H9 (cell line): Measurements from ENCODE around the gene NBR1. TPM values are rescaled to one million over a fixed set of nuclear protein-coding genes. Genes with fewer than 3 reads are reported as not detected.
"Not testable (repeated sequence)": the region's sequence is repeated elsewhere in the genome, so short reads cannot be mapped to it uniquely, and the experiment has no call there.

Source experiments
- DNase-seq: peaks from one replicate; pipeline ENCODE4 v3.0.0-alpha.2; 2017
- H2AFZ ChIP-seq: one replicate; pipeline ENCODE4 v1.6.1; 2013; ENCODE audit warnings: mild to moderate bottlenecking, low read length, control low read depth, moderate library complexity
- H2AK5ac ChIP-seq: 2 replicates; pipeline ENCODE4 v1.6.1; 2013; ENCODE audit warnings: low read length, control low read depth, mixed read lengths; ENCODE audit not compliant: insufficient read length
- H2BK120ac ChIP-seq: one replicate; pipeline ENCODE4 v1.6.1; 2013; ENCODE audit warnings: low read depth, mild to moderate bottlenecking, low read length, control low read depth, inconsistent platforms; ENCODE audit not compliant: poor library complexity, severe bottlenecking
- H2BK12ac ChIP-seq: 2 replicates; pipeline ENCODE4 v1.6.1; 2013; ENCODE audit warnings: low read length, control low read depth, mixed read lengths, low read depth; ENCODE audit not compliant: insufficient read length
- H2BK15ac ChIP-seq: 2 replicates; pipeline ENCODE4 v1.6.1; 2013; ENCODE audit warnings: low read depth, low read length, control low read depth
- H2BK20ac ChIP-seq: one replicate; pipeline ENCODE4 v1.6.1; 2013; ENCODE audit warnings: low read depth, mild to moderate bottlenecking, low read length, control low read depth, inconsistent platforms; ENCODE audit not compliant: poor library complexity, severe bottlenecking
- H2BK5ac ChIP-seq: 2 replicates; pipeline ENCODE4 v1.6.1; 2013; ENCODE audit warnings: low read length, control low read depth, mixed read lengths; ENCODE audit not compliant: insufficient read length
- H3K14ac ChIP-seq: 2 replicates; pipeline ENCODE4 v1.6.1; 2013; ENCODE audit warnings: low read length, control low read depth; ENCODE audit not compliant: insufficient read depth
- H3K18ac ChIP-seq: 2 replicates; pipeline ENCODE4 v1.6.1; 2013; ENCODE audit warnings: low read depth, mild to moderate bottlenecking, mixed read lengths, low read length, control low read depth; ENCODE audit not compliant: insufficient read length
- H3K23ac ChIP-seq: 2 replicates; pipeline ENCODE4 v1.6.1; 2013; ENCODE audit warnings: low read length, control low read depth, mixed read lengths, low read depth; ENCODE audit not compliant: insufficient read length
- H3K23me2 ChIP-seq: 2 replicates; pipeline ENCODE4 v1.6.1; 2013; ENCODE audit warnings: low read depth, mild to moderate bottlenecking, mixed read lengths, low read length, control low read depth; ENCODE audit not compliant: insufficient read length, poor library complexity, severe bottlenecking
- H3K27ac ChIP-seq: 2 replicates; pipeline ENCODE4 v1.5.1; 2013; ENCODE audit warnings: low read length, control low read depth, mixed read lengths, low read depth; ENCODE audit not compliant: insufficient read length
- H3K27me3 ChIP-seq: 2 replicates; pipeline ENCODE4 v1.6.1; 2013; ENCODE audit warnings: low read length, control low read depth, inconsistent platforms; ENCODE audit not compliant: insufficient read depth
- H3K4ac ChIP-seq: 2 replicates; pipeline ENCODE4 v1.6.1; 2013; ENCODE audit warnings: low read depth, mild to moderate bottlenecking, control low read depth, inconsistent platforms, low read length, moderate library complexity
- H3K4me1 ChIP-seq: 2 replicates; pipeline ENCODE4 v1.6.1; 2013; ENCODE audit warnings: low read length, control low read depth, inconsistent platforms; ENCODE audit not compliant: insufficient read depth
- H3K4me2 ChIP-seq: 2 replicates; pipeline ENCODE4 v1.6.1; 2013; ENCODE audit warnings: low read length, control low read depth, mixed read lengths; ENCODE audit not compliant: insufficient read length, insufficient read depth
- H3K56ac ChIP-seq: 2 replicates; pipeline ENCODE4 v1.6.1; 2013; ENCODE audit warnings: low read depth, mild to moderate bottlenecking, mixed read lengths, low read length, control low read depth; ENCODE audit not compliant: insufficient read length
- H3K79me1 ChIP-seq: 2 replicates; pipeline ENCODE4 v1.6.1; 2013; ENCODE audit warnings: low read depth, mild to moderate bottlenecking, moderate library complexity, low read length, control low read depth, inconsistent platforms; ENCODE audit not compliant: insufficient read depth, poor library complexity, severe bottlenecking
- H3K79me2 ChIP-seq: 2 replicates; pipeline ENCODE4 v1.6.1; 2013; ENCODE audit warnings: low read length, control low read depth, inconsistent platforms; ENCODE audit not compliant: insufficient read depth
- H3K9ac ChIP-seq: 2 replicates; pipeline ENCODE4 v1.6.1; 2013; ENCODE audit warnings: low read length, control low read depth, mixed read lengths; ENCODE audit not compliant: insufficient read length; ENCODE audit errors: extremely low read depth
- H3K9me3 ChIP-seq: one replicate; pipeline ENCODE4 v1.6.1; 2013; ENCODE audit warnings: low read depth, low read length, inconsistent platforms; ENCODE audit not compliant: control insufficient read depth
- H3T11ph ChIP-seq: one replicate; pipeline ENCODE4 v1.6.1; 2013; ENCODE audit warnings: mild to moderate bottlenecking, low read length, control low read depth, inconsistent platforms
- H4K20me1 ChIP-seq: one replicate; pipeline ENCODE4 v1.6.1; 2013; ENCODE audit not compliant: control insufficient read depth, insufficient read length, insufficient read depth
- H4K5ac ChIP-seq: 2 replicates; pipeline ENCODE4 v1.6.1; 2013; ENCODE audit warnings: low read depth, mild to moderate bottlenecking, mixed read lengths, low read length, control low read depth; ENCODE audit not compliant: insufficient read length
- H4K8ac ChIP-seq: replicated peaks from 2 replicates; pipeline ENCODE4 v1.6.1; 2013; ENCODE audit warnings: low read length, control low read depth, mixed read lengths, low read depth; ENCODE audit not compliant: insufficient read length
- H4K91ac ChIP-seq: 2 replicates; pipeline ENCODE4 v1.6.1; 2013; ENCODE audit warnings: low read depth, mild to moderate bottlenecking, moderate library complexity, mixed read lengths, low read length, control low read depth; ENCODE audit not compliant: insufficient read length
- H3K27ac Mint-ChIP-seq, 3 experiments: 2 replicates in 2 of 3; 3 replicates in 1 of 3; pipeline ENCODE4 v1.8.0; 2020 to 2021; ENCODE audit warnings: mixed read lengths in 3 of 3, mild to moderate bottlenecking in 1 of 3, moderate library complexity in 1 of 3
- H3K27me3 Mint-ChIP-seq: 2 replicates; pipeline ENCODE4 v1.8.0; 2021; ENCODE audit warnings: low read depth, mild to moderate bottlenecking, moderate library complexity, mixed read lengths
- H3K36me3 Mint-ChIP-seq, 3 experiments: 2 replicates in 2 of 3; 3 replicates in 1 of 3; pipeline ENCODE4 v1.8.0; 2020 to 2021; ENCODE audit warnings: low read depth in 3 of 3, mixed read lengths in 3 of 3; ENCODE audit not compliant: insufficient read depth in 1 of 3
- H3K4me1 Mint-ChIP-seq, 2 experiments: 2 replicates each; pipeline ENCODE4 v1.8.0; 2020; ENCODE audit warnings: mixed read lengths in 2 of 2
- H3K4me3 Mint-ChIP-seq, 2 experiments: 2 replicates in 1 of 2; 3 replicates in 1 of 2; pipeline ENCODE4 v1.8.0; 2020 to 2021; ENCODE audit warnings: mild to moderate bottlenecking in 2 of 2, mixed read lengths in 2 of 2, moderate library complexity in 1 of 2
- H3K9me3 Mint-ChIP-seq, 2 experiments: 2 replicates in 1 of 2; 3 replicates in 1 of 2; pipeline ENCODE4 v1.8.0; 2020; ENCODE audit warnings: mild to moderate bottlenecking in 2 of 2, mixed read lengths in 2 of 2, moderate library complexity in 1 of 2
- WGBS: extraction: QIAGEN DNeasy Blood & Tissue Kit; methylation state at CpG from one replicate; pipeline ENCODE4 v1.1.7; 2013; ENCODE audit warnings: missing lambda C conversion rate, low lambda C conversion rate, mixed read lengths; ENCODE audit not compliant: insufficient read length; ENCODE audit errors: extremely low coverage; 5-methylcytosine and 5-hydroxymethylcytosine counted together
- total RNA-seq: library from RNA; stranded (reverse); gene quantifications from 2 replicates; pipeline ENCODE4 v1.2.1, GENCODE V29; 2021
- TF ChIP-seq, protein P1 (sequence below): fragments of 200-600 bp; sonication (generic); conservative IDR thresholded peaks from 3 replicates; pipeline ENCODE4 v1.8.0; 2021; ENCODE audit warnings: antibody characterized with exemption, mild to moderate bottlenecking

The NBR1 gene
- total RNA-seq, 1 experiment from 2014 or later, result 34.2 TPM

DNA sequence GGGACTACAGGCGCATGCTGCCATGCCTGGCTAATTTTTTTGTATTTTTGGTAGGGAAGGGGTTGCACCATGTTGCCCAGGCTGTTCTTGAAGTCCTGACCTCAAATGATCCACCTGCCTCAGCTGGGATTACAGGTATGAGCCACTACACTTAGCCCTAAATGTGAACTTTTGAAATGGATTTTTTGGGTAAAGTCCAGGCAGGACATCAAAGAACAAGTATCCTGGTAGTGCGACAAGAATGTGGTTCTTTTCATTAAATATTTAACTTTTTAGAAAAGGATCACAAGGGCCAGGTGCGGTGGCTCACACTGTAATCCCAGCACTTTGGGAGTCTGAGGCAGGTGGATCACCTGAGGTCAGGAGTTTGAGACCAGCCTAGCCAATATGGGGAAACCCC is 15.3 kb upstream of the NBR1 start:
- Histone ChIP-seq H3K79me1 (no peaks in the 10 kb centered on the region), H4K20me1 (no peaks in the 10 kb centered on the region), H2BK120ac (no peak overlapping the region), H3K4me2 (no peak overlapping the region), H4K5ac (no peak overlapping the region), H3K27me3 (no peaks in the 10 kb centered on the region), H2BK20ac (no peak overlapping the region), H2BK15ac (no peak overlapping the region), H3K9me3 (no peaks in the 10 kb centered on the region), H3K14ac (no peak overlapping the region), H2BK5ac (no peak overlapping the region), H2AFZ (no peak overlapping the region), H3K9ac (no peak overlapping the region), H3K56ac (no peak overlapping the region), H2BK12ac (no peak overlapping the region), H3T11ph (no peak overlapping the region), H4K91ac (no peak overlapping the region), H3K23ac (no peak overlapping the region), H3K4ac (no peak overlapping the region), H2AK5ac (no peak overlapping the region), H3K79me2 (no peaks in the 10 kb centered on the region), H3K18ac (no peak overlapping the region), H4K8ac (no peak overlapping the region), H3K23me2 (no peaks in the 10 kb centered on the region), H3K4me1 (no peaks in the 10 kb centered on the region), H3K27ac (no peak overlapping the region)
- no peaks in the 10 kb centered on the region; the same call in 1 of the 2 replicates for H3K27me3 Mint-ChIP-seq
- H3K36me3 Mint-ChIP-seq, result peaks cover 13 to 26% (median 23%) of the 10 kb centered on the region in 3 experiments
- no peak for DNase-seq
- TF ChIP-seq, protein P1, sequence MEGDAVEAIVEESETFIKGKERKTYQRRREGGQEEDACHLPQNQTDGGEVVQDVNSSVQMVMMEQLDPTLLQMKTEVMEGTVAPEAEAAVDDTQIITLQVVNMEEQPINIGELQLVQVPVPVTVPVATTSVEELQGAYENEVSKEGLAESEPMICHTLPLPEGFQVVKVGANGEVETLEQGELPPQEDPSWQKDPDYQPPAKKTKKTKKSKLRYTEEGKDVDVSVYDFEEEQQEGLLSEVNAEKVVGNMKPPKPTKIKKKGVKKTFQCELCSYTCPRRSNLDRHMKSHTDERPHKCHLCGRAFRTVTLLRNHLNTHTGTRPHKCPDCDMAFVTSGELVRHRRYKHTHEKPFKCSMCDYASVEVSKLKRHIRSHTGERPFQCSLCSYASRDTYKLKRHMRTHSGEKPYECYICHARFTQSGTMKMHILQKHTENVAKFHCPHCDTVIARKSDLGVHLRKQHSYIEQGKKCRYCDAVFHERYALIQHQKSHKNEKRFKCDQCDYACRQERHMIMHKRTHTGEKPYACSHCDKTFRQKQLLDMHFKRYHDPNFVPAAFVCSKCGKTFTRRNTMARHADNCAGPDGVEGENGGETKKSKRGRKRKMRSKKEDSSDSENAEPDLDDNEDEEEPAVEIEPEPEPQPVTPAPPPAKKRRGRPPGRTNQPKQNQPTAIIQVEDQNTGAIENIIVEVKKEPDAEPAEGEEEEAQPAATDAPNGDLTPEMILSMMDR, result no peak
- no peak overlapping the region for H3K27ac Mint-ChIP-seq
- no CpG with 5 or more reads among the region's 3 CpGs for WGBS
- H3K4me1 Mint-ChIP-seq, result no peaks in the 10 kb centered on the region; a peak in 1 of 4 replicates
- H3K9me3 Mint-ChIP-seq, result peaks cover 8 to 9% of the 10 kb centered on the region in 2 experiments
- H3K4me3 Mint-ChIP-seq, result no peak overlapping the region

DNA sequence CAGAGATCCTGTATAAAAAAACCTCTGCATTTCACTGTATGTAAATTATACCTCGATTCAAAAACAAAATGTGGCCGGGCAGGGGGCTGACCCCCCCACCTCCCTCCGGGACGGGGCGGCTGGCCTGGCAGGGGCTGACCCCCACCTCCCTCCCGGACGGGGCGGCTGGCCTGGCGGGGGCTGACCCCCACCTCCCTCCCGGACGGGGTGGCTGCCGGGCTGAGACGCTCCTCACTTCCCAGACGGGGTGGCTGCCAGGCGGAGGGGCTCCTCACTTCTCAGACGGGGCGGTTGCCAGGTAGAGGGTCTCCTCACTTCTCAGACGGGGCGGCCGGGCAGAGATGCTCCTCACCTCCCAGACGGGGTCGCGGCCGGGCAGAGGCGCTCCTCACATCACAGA is 11.8 kb upstream of the NBR1 start:
- not testable (repeated sequence) for H3K27ac ChIP-seq, H3K27me3 ChIP-seq, H3T11ph ChIP-seq, H3K9me3 Mint-ChIP-seq, H3K23me2 ChIP-seq, H3K27me3 Mint-ChIP-seq, H2AK5ac ChIP-seq, H2AFZ ChIP-seq, H3K18ac ChIP-seq, H4K20me1 ChIP-seq, H4K91ac ChIP-seq, H3K4me2 ChIP-seq, H3K56ac ChIP-seq, H2BK15ac ChIP-seq, H3K9ac ChIP-seq, H3K4me1 ChIP-seq, H3K79me2 ChIP-seq, H3K4me3 Mint-ChIP-seq, H4K8ac ChIP-seq, H2BK5ac ChIP-seq, H2BK12ac ChIP-seq, H3K14ac ChIP-seq, H3K9me3 ChIP-seq, H3K23ac ChIP-seq, DNase-seq, H2BK20ac ChIP-seq, H3K79me1 ChIP-seq, H3K4me1 Mint-ChIP-seq, H4K5ac ChIP-seq, H2BK120ac ChIP-seq, H3K4ac ChIP-seq
- WGBS, result no CpG with 5 or more reads among the region's 25 CpGs
- Mint-ChIP-seq H3K27ac (peak overlapping the region; percentile 76 to 85 (median 83); a peak in 3 of 7 replicates), H3K36me3 (peaks cover 2 to 24% (median 16%) of the 10 kb centered on the region in 3 experiments; a peak in 6 of 7 replicates)
